ENCODE data around the gene ARFGAP2.

- no peak for TF ChIP-seq PHF8 (conservative IDR thresholded peaks at IDR 0.05; ENCODE audit: low read depth, low read length)
- no peak for TF ChIP-seq CTCF (IDR thresholded peaks at IDR 0.05; ENCODE audit: control extremely low read depth in 1 of 3, insufficient read depth in 1 of 3, low read depth in 1 of 3, low read length in 3 of 3)
- TF ChIP-seq SIN3A (conservative IDR thresholded peaks at IDR 0.05 in 1 of 2, IDR thresholded peaks at IDR 0.05 in 1 of 2; ENCODE audit: low read depth in 1 of 2, low read length in 2 of 2) = no peak
- no peak for TF ChIP-seq POLR2A (IDR thresholded peaks at IDR 0.05; ENCODE audit: control extremely low read depth in 1 of 2, low read depth in 2 of 2, low read length in 2 of 2)
- no peak for TF ChIP-seq EP300 (IDR thresholded peaks at IDR 0.05; ENCODE audit: borderline replicate concordance in 1 of 2, low read depth in 2 of 2, low read length in 2 of 2)
Observed at GRCh38 chr11:47201015-47201414, 24.3 kb upstream of the ARFGAP2 start.
